ENCODE data around the gene RNU2-1.
"Not testable (repeated sequence)": the region's sequence is repeated elsewhere in the genome, so short reads cannot be mapped to it uniquely, and the experiment has no call there.

RNU2-1 gene

GRCh38 chr17:43215341-43215740 lies 18.4 kb downstream of the RNU2-1 start:
- no peak for FAIRE-seq

- no peak for FAIRE-seq
These were observed 20.2 kb downstream of the RNU2-1 start for GRCh38 chr17:43213545-43213944.

DNA sequence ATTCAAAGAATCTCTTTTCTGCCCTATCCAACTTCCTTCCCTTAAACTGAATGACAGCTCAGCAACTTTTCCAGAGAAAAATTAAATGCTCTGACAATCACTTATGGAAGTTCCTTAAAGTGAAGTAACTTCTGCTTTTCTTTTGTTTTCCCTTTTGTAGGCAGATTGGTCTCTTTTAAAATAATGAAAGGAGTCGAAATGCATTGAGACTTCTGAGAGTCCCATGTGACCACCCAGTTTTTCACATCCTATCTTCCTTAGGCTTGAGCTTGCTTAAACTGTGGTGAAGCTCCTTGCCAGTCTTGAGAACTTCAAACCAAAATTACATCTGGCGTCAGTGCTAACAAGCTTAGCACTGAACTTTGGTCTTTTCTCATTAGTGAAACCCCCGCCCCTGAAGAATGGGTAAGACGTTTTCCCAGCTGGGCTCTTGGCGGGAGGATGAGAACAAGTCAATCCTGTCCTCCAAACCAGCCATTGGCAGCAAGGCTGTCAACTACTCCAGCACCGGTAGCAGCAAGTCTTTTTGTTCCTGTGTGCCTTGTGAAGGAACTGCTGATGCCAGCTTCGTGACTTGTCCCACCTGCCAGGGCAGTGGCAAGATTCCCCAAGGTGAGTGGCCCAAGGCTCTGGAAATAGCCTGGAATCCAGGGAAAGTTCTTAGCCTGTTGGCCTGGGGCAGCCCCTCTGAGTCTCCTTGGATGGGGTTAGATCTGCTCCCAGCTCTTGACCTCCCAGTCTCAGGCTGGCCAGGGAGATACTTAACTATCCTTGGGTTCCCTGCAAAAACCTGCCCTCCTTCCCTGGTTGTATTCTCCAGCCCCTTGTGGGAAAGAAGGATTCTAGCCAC lies 20.9 kb downstream of the RNU2-1 start:
- FAIRE-seq: no peak

DNA sequence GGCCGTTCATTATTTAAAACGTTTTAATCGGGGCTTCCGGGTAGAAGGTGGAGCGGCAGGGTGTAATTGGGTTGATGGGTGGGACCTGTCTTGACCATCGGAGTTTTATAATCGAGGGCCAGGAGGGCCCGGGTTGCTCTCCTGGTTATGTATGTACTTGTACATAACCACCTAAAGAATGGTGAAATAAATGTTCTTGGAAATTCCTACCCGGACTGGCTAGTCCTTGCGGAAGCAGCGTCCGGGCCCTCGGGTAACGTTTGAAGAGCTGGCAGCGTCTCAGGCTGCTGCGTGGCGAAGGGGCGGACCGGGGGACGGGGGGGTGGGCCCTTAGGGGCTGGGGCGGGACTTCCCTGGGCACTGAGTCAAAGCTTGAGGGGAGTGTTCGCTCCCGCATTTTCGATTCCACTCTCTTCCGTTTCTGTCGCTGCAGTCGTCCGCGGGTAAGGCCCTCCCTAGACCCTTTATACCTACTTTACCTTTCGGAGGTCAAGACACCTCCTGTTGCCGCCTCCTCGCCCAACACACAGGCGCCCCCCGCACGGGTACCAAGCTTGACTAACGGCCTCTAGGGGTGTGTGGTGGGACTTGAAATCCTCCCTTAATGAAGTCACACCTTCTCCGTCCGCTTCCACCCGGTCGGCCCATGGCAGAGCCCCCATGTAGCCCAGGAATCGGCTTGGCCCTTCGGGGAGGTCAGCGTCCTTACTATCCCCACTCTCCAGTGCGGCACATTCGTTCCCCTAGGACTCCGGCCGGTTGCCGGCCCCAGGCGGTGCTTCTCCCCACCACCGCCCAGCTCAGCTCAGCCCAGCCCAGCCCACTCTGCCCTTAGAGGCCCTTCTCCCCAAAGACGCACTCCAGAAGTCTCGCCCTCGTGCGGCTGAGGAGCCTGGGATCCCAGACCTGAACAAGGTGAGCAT lies 22.0 kb downstream of the RNU2-1 start, which contains the start of gene TMEM106A:
TMEM106A (plus strand) TSS at position 396 of the 923 bp plus-strand sequence. CDS start 1,167 bp downstream, outside the sequence.
- FAIRE-seq: no peak

- no peak for FAIRE-seq
These were observed 22.7 kb downstream of the RNU2-1 start for GRCh38 chr17:43211123-43211479.

- FAIRE-seq: no peak
These were observed 23.2 kb downstream of the RNU2-1 start for GRCh38 chr17:43210576-43210975.

DNA sequence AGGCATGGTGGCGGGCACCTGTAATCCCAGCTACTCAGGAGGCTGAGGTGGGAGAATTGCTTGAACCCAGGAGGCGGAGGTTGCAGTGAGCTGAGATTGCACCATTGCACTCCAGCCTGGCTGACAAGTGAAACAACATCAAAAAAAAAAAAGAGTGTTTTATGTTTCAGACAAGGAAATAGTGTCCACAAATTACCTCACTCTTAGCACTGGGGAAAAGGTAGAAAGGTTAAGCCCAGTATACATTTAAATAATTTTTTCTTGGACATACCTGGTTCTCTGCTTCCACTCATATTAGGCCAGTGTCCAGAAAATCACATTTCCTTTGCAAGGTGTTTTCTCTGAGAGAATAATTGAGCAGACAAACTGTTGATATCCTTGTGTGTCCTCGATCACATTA lies 30.8 kb downstream of the RNU2-1 start:
- FAIRE-seq: not testable (repeated sequence)

GRCh38 chr17:43200127-43200526 lies 33.6 kb downstream of the RNU2-1 start:
- FAIRE-seq: no peak

DNA sequence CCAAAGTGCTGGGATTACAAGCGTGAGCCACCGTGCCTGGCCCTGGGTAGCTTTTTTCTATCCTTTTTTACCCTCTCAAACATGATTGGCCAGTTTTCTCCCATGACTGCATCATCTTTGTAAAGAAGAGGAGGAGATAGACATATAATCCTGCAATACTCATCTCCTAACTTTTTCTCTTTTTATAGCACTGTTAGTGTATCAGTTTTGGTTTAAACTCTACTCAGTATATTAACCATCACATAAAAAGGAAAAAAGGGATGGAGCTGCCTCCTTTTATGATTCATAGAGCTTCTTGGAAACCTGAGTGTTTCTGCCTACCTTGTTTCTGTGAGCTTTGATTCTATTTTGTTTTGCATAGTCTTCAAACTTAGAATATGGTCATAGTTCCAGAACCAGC lies 34.1 kb downstream of the RNU2-1 start:
- FAIRE-seq: no peak

- no peak for FAIRE-seq
These were observed 40.5 kb downstream of the RNU2-1 start for GRCh38 chr17:43193251-43193650.

DNA sequence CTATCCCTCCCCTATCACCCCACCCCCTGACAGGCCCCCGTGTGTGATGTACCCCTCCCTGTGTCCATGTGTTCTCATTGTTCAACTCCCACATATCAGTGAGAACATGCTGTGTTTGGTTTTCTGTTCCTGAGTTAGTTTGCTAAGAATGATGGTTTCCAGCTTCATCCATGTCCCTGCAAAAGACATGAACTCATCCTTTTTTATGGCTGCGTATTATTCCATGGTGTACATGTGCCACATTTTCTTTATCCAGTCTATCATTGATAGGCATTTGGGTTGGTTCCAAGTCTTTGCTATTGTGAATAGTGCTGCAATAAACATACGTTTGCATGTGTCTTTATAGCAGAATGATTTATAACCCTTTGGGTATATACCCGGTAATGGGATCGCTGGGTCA lies 47.1 kb downstream of the RNU2-1 start:
- not testable (repeated sequence) for FAIRE-seq

GRCh38 chr17:43183921-43184320 lies 49.9 kb downstream of the RNU2-1 start:
- no peak for FAIRE-seq
